HepG2 (cell line): Measurements from ENCODE around the gene COMMD4. TPM values are rescaled to one million over a fixed set of nuclear protein-coding genes. Genes with fewer than 3 reads are reported as not detected.
A peak's percentile ranks its signal among the peaks of the same experiment; 100 is the strongest.

Experiments used
- ATAC-seq: fragments of 200-7000 bp; cut with Tn5 transposase; 3 replicates; pipeline ENCODE4 v1.9.1; 2020; ENCODE audit warnings: mild to moderate bottlenecking, moderate library complexity
- BruUV-seq: library from RNA; stranded (reverse); fragments of 400-500 nt; replicated peaks from 2 replicates; lab custom pipeline; 2021; lab: Mats Ljungman, UMichigan
- CTCF ChIA-PET: fragments of 300-600 bp; formaldehyde crosslinking; extraction: SDS; loops from one replicate; lab custom pipeline; 2021; ENCODE audit warnings: low total read pairs, inconsistent platforms, low intra/inter-chr PET ratio; lab: Yijun Ruan, JAX
- POLR2A ChIA-PET: fragments of 350-600 bp; sonication (Branson Sonifier 250); formaldehyde crosslinking; loops from one replicate; lab custom pipeline; 2020; ENCODE audit warnings: antibody characterized with exemption, inconsistent platforms; lab: Yijun Ruan, JAX
- DNase-seq: peaks from one replicate; pipeline ENCODE4 v3.0.0-alpha.2; 2015; ENCODE audit warnings: low spot score
- FAIRE-seq: peaks from 3 replicates; lab custom pipeline; 2011; peaks lifted over from hg19 to GRCh38; lab: Jason Lieb, UNC
- H2AFZ ChIP-seq: one replicate; pipeline ENCODE4 v1.6.1; 2011; ENCODE audit warnings: low read length, inconsistent platforms
- H3K27ac ChIP-seq: fragments of 300-600 bp; 3 replicates; pipeline ENCODE4 v1.8.0; 2011; ENCODE audit warnings: mixed run types, mild to moderate bottlenecking, mixed read lengths, low read length, inconsistent platforms; ENCODE audit not compliant: insufficient read depth; ENCODE audit errors: extremely low read length
- H3K27me3 ChIP-seq, 2 experiments: fragments of 200-600 bp in 1 of 2; 2 replicates in 1 of 2; 3 replicates in 1 of 2; pipeline versions ENCODE4 v1.6.0 to v1.8.0; 2011; ENCODE audit warnings: low read length in 2 of 2, mild to moderate bottlenecking in 2 of 2, moderate library complexity in 2 of 2, inconsistent platforms in 1 of 2; ENCODE audit not compliant: insufficient read depth in 2 of 2, control insufficient read depth in 1 of 2
- H3K36me3 ChIP-seq, 2 experiments: fragments of 200-600 bp in 1 of 2; replicated peaks in 1 of 2; 2 replicates in 1 of 2; 3 replicates in 1 of 2; pipeline versions ENCODE4 v1.5.1 to v1.8.0; 2011; ENCODE audit warnings: low read length in 2 of 2, inconsistent platforms in 1 of 2; ENCODE audit not compliant: insufficient read depth in 2 of 2, control insufficient read depth in 1 of 2
- H3K4me1 ChIP-seq: 2 replicates; pipeline ENCODE4 v1.5.1; 2012; ENCODE audit warnings: low read length, inconsistent platforms; ENCODE audit not compliant: insufficient read depth
- H3K4me2 ChIP-seq: 2 replicates; pipeline ENCODE4 v1.6.0; 2011; ENCODE audit warnings: low read depth, low read length, inconsistent platforms
- H3K4me3 ChIP-seq, 3 experiments: fragments of 200-600 bp in 1 of 3; sonication (generic), shearing (Covaris generic) in 1 of 3; replicated peaks in 1 of 3; 2 replicates each; pipeline ENCODE4 v1.5.1; 2011 to 2016; ENCODE audit warnings: low read length in 3 of 3, inconsistent platforms in 2 of 3, low read depth in 2 of 3, mild to moderate bottlenecking in 2 of 3, control low read depth in 1 of 3, mixed read lengths in 1 of 3; ENCODE audit not compliant: insufficient read depth in 1 of 3
- H3K79me2 ChIP-seq: one replicate; pipeline ENCODE4 v1.6.1; 2011; ENCODE audit warnings: low read length, inconsistent platforms; ENCODE audit not compliant: insufficient read depth
- H3K9ac ChIP-seq: 2 replicates; pipeline ENCODE4 v1.6.0; 2011; ENCODE audit warnings: mild to moderate bottlenecking, low read depth, low read length, inconsistent platforms; ENCODE audit not compliant: insufficient read depth
- H3K9me3 ChIP-seq: 2 replicates; pipeline ENCODE4 v1.5.1; 2012; ENCODE audit warnings: mild to moderate bottlenecking, low read length
- H4K20me1 ChIP-seq: 2 replicates; pipeline ENCODE4 v1.6.0; 2011; ENCODE audit warnings: inconsistent platforms, mild to moderate bottlenecking, low read length, moderate library complexity; ENCODE audit not compliant: insufficient read depth
- AGO2 ChIP-seq: fragments of 200-400 bp; formaldehyde crosslinking; optimal IDR thresholded peaks from 2 replicates; pipeline ENCODE3; 2017; ENCODE audit warnings: mild to moderate bottlenecking, low read depth, low read length, moderate library complexity
- CEBPB ChIP-seq: IDR thresholded peaks from 2 replicates; pipeline ENCODE4 v1.6.1; 2011; ENCODE audit warnings: low read depth, low read length, improper control_type of control experiment, borderline replicate concordance
- EZH2 ChIP-seq: conservative IDR thresholded peaks from 2 replicates; pipeline ENCODE4 v1.6.1; 2012; ENCODE audit warnings: mild to moderate bottlenecking, low read depth, low read length, moderate library complexity
- RBFOX2 ChIP-seq: fragments of 200-400 bp; formaldehyde crosslinking; IDR thresholded peaks from 2 replicates; pipeline ENCODE4 v1.6.1; 2017; ENCODE audit warnings: low read depth, mild to moderate bottlenecking, low read length
- SAP130 ChIP-seq: IDR thresholded peaks from 2 replicates; pipeline ENCODE4 v1.6.1; 2016; ENCODE audit warnings: low read depth
- SMARCE1 ChIP-seq: fragments of 450-650 bp; IDR thresholded peaks from 2 replicates; pipeline ENCODE4 v1.6.1; 2017; ENCODE audit warnings: borderline replicate concordance
- ZBTB33 ChIP-seq: sonication (generic); formaldehyde crosslinking; IDR thresholded peaks from 2 replicates; pipeline ENCODE4 v1.4.0; 2020; ENCODE audit warnings: missing genetic modification reagents
- ZBTB46 ChIP-seq: sonication (generic); formaldehyde crosslinking; IDR thresholded peaks from 2 replicates; pipeline ENCODE4 v1.4.0; 2020; ENCODE audit warnings: mild to moderate bottlenecking, missing genetic modification reagents, borderline replicate concordance
- ZFX ChIP-seq: sonication (generic); formaldehyde crosslinking; IDR thresholded peaks from 2 replicates; pipeline ENCODE4 v1.4.0; 2020; ENCODE audit warnings: mild to moderate bottlenecking, low read depth, missing genetic modification reagents, moderate library complexity
- ZNF180 ChIP-seq: sonication (generic); formaldehyde crosslinking; IDR thresholded peaks from 2 replicates; pipeline ENCODE4 v1.4.0; 2020; ENCODE audit warnings: low read depth, missing genetic modification reagents, borderline replicate concordance
- ZNF543 ChIP-seq: sonication (generic); formaldehyde crosslinking; IDR thresholded peaks from 2 replicates; pipeline ENCODE4 v1.4.0; 2020; ENCODE audit warnings: mild to moderate bottlenecking, missing genetic modification reagents
- ZNF607 ChIP-seq: sonication (generic); formaldehyde crosslinking; IDR thresholded peaks from 2 replicates; pipeline ENCODE4 v1.5.1; 2020; ENCODE audit warnings: missing genetic modification reagents, mild to moderate bottlenecking, borderline replicate concordance
- WGBS: methylation state at CpG from one replicate; pipeline ENCODE4 v1.1.6; 2017; ENCODE audit warnings: low lambda C conversion rate; 5-methylcytosine and 5-hydroxymethylcytosine counted together
- in situ Hi-C: cut with HindIII; loops from 2 replicates; pipeline ENCODE4 v1.10.0; 2017; ENCODE audit warnings: low pct_unique_long_range_greater_than_20kb; ENCODE audit not compliant: extremely low pct_ligation_motif_present
- intact Hi-C: fragments of 100-400 bp; cut with micrococcal nuclease; formaldehyde crosslinking; loops from one replicate; pipeline ENCODE4 v1.10.0; 2022; ENCODE audit not compliant: unreplicated experiment
- polyA plus RNA-seq, 8 experiments: library from polyadenylated mRNA; depleted of rRNA in 3 of 8; stranded (reverse) in 7 of 8; unstranded in 1 of 8; fragments of >200 nt; fragmentation: Illumina TruSeq in 4 of 8; extraction: Trizol in 4 of 8; gene quantifications; 2 replicates each; pipeline versions ENCODE4 v1.2.1 to v1.2.3, GENCODE V29; 2011 to 2016; ENCODE audit warnings: low read depth in 4 of 8, missing spikeins in 1 of 8, mixed read lengths in 1 of 8; ENCODE audit not compliant: insufficient read depth in 1 of 8
- total RNA-seq, 5 experiments: library from RNA; depleted of rRNA; stranded (reverse); fragments of >200 nt; fragmentation: Illumina TruSeq; extraction: Trizol; gene quantifications; 2 replicates each; pipeline ENCODE4 v1.2.3, GENCODE V29; 2016; ENCODE audit warnings: low read depth in 1 of 5
- TF ChIP-seq, protein P1 (sequence below): sonication (generic); formaldehyde crosslinking; IDR thresholded peaks from 2 replicates; pipeline ENCODE4 v1.4.0; 2020; ENCODE audit warnings: mild to moderate bottlenecking, missing genetic modification reagents

The COMMD4 gene
- total and polyA plus RNA-seq, 2 of the 13 experiments (the other 11 are each of a cell fraction or from before 2014, with no cell fraction given) = 45.8 to 89.9 TPM

- TF ChIP-seq CEBPB = no peak
- TF ChIP-seq ZFX (CRISPR knock-in tag) = no peak
- TF ChIP-seq SAP130 = no peak
- TF ChIP-seq SMARCE1 = no peak
- no peak for TF ChIP-seq ZBTB46 (CRISPR knock-in tag)
- TF ChIP-seq EZH2 = no peak
- TF ChIP-seq ZNF607 = no peak
Measured at GRCh38 chr15:75361361-75361988, 25.6 kb downstream of the COMMD4 start (continued).

DNA sequence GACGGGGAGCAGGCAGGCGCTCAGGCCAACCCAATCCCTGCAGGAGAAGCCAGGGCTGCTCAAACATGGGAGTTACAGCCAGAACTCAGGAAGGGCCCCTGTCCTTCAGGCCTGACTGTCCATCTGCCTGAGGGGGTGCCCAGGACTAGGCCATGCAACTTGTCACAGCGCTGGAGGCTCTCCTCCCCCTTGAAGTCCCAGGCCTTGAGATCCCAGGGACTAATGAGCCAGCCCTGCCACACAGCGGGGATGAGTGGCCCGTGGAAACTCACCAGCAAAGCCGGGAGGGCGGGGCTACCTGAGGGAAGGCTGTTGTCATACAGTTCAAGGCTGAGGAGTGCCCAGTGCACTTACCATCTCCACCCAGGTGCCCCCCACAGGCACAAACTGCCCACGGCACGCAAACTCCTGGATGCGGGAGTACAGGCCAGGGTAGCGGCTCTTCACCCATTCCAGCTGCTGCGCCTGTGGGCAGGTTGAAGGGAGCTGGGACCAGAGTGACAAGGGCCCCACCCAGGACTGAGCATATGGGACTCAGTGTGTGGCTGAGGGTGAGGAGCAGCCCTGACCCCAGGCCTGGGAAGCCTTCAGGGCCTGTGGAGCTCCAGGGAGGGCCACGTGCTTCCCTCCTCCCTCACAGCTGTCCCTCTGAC is 26.3 kb downstream of the COMMD4 start:
- Histone ChIP-seq H3K27me3 (no peaks in the 10 kb centered on the region), H3K9me3 (no peaks in the 10 kb centered on the region), H3K4me3 (no peak overlapping the region), H3K4me1 (peaks cover 6% of the 10 kb centered on the region), H3K9ac (no peak overlapping the region), H3K4me2 (no peak overlapping the region), H4K20me1 (no peaks in the 10 kb centered on the region), H2AFZ (no peak overlapping the region), H3K79me2 (no peaks in the 10 kb centered on the region), H3K27ac (no peak overlapping the region), H3K36me3 (peaks cover 18 to 48% of the 10 kb centered on the region in 2 experiments)
- no peak for FAIRE-seq
- no TSS peak for BruUV-seq
- CTCF ChIA-PET = no interaction called here
- 100% methylated on average over 1 of the region's 13 CpGs for WGBS
- DNase-seq = no peak
- POLR2A ChIA-PET = interaction anchor here (2.2 kb wide), 1 partner anchor 8 kb away, joined by 7 read pairs; no protein-coding TSS in a partner anchor
- ATAC-seq = peak; percentile 11
- in situ Hi-C loops = loop anchor here (10.0 kb wide), 1 partner anchor 283 kb away; the partner anchor contains the start of genes IMP3 and SNX33
- intact Hi-C loops = loop anchor here (10.0 kb wide), 1 partner anchor 323 kb away; no protein-coding TSS in a partner anchor
- TF ChIP-seq ZNF543 (CRISPR knock-in tag) = no peak
- 0 out of 2 replicates have a peak, but pooled peaks have one; percentile 28 for TF ChIP-seq RBFOX2
- TF ChIP-seq ZBTB33 = peak; percentile 55; the same call in 1 of the 2 replicates
- TF ChIP-seq, protein P1, sequence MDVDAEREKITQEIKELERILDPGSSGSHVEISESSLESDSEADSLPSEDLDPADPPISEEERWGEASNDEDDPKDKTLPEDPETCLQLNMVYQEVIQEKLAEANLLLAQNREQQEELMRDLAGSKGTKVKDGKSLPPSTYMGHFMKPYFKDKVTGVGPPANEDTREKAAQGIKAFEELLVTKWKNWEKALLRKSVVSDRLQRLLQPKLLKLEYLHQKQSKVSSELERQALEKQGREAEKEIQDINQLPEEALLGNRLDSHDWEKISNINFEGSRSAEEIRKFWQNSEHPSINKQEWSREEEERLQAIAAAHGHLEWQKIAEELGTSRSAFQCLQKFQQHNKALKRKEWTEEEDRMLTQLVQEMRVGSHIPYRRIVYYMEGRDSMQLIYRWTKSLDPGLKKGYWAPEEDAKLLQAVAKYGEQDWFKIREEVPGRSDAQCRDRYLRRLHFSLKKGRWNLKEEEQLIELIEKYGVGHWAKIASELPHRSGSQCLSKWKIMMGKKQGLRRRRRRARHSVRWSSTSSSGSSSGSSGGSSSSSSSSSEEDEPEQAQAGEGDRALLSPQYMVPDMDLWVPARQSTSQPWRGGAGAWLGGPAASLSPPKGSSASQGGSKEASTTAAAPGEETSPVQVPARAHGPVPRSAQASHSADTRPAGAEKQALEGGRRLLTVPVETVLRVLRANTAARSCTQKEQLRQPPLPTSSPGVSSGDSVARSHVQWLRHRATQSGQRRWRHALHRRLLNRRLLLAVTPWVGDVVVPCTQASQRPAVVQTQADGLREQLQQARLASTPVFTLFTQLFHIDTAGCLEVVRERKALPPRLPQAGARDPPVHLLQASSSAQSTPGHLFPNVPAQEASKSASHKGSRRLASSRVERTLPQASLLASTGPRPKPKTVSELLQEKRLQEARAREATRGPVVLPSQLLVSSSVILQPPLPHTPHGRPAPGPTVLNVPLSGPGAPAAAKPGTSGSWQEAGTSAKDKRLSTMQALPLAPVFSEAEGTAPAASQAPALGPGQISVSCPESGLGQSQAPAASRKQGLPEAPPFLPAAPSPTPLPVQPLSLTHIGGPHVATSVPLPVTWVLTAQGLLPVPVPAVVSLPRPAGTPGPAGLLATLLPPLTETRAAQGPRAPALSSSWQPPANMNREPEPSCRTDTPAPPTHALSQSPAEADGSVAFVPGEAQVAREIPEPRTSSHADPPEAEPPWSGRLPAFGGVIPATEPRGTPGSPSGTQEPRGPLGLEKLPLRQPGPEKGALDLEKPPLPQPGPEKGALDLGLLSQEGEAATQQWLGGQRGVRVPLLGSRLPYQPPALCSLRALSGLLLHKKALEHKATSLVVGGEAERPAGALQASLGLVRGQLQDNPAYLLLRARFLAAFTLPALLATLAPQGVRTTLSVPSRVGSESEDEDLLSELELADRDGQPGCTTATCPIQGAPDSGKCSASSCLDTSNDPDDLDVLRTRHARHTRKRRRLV = no peak
- TF ChIP-seq ZNF180 (CRISPR knock-in tag) = no peak
- TF ChIP-seq AGO2 = peak; percentile 55
